ENCODE data around the gene TNK2. TPM values are rescaled to one million over a fixed set of nuclear protein-coding genes. Genes with fewer than 3 reads are reported as not detected.
"Not testable (repeated sequence)": the region's sequence is repeated elsewhere in the genome, so short reads cannot be mapped to it uniquely, and the experiment has no call there.

TNK2 gene
- total RNA-seq, 4 donors from 2014 or later: 40.5 to 54.0 (median 49.3) TPM

DNA sequence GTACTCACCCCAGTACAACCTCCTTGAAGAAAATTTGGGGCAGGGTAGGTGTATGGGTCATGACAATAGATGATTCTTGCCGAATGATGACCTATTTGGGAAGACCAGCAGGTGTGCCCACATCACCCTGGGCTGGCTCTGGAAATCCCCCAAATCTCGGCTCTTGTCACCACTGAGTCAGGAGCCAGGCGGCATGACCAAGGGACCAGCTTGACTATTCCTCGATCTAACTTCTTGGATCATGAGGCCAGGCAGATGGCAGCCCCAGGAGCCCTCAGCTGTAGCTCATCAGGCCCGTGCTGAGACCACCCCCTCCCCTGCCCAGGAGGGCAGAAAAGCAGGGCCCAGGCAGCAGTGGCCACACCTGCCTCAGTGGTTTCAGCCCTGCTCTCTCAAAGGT, 87.5 kb downstream of the TNK2 start:
- Histone ChIP-seq H3K9me3 (no peaks in the 10 kb centered on the region), H3K4me3 (no peak overlapping the region), H3K4me1 (peaks cover 0 to 3% of the 10 kb centered on the region in 2 donors), H3K36me3 (no peaks in the 10 kb centered on the region), H3K27ac (no peak overlapping the region), H3K27me3 (peaks cover 0 to 5% (median 0%) of the 10 kb centered on the region in 3 donors)
- TF ChIP-seq, protein P1, sequence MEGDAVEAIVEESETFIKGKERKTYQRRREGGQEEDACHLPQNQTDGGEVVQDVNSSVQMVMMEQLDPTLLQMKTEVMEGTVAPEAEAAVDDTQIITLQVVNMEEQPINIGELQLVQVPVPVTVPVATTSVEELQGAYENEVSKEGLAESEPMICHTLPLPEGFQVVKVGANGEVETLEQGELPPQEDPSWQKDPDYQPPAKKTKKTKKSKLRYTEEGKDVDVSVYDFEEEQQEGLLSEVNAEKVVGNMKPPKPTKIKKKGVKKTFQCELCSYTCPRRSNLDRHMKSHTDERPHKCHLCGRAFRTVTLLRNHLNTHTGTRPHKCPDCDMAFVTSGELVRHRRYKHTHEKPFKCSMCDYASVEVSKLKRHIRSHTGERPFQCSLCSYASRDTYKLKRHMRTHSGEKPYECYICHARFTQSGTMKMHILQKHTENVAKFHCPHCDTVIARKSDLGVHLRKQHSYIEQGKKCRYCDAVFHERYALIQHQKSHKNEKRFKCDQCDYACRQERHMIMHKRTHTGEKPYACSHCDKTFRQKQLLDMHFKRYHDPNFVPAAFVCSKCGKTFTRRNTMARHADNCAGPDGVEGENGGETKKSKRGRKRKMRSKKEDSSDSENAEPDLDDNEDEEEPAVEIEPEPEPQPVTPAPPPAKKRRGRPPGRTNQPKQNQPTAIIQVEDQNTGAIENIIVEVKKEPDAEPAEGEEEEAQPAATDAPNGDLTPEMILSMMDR (IDR thresholded peaks at IDR 0.05 in 4 of 5, conservative IDR thresholded peaks at IDR 0.05 in 1 of 5): no peak
- TF ChIP-seq POLR2A (IDR thresholded peaks at IDR 0.05): no peak
- in situ Hi-C loops (cut with MboI; ENCODE audit: low sequenced_read_pairs in 4 of 4) (no loop called here), intact Hi-C loops (cut with DNase I; ENCODE audit: low total_unique reads) (no loop called here)
- DNase-seq (no peak), ATAC-seq (no peak)

DNA sequence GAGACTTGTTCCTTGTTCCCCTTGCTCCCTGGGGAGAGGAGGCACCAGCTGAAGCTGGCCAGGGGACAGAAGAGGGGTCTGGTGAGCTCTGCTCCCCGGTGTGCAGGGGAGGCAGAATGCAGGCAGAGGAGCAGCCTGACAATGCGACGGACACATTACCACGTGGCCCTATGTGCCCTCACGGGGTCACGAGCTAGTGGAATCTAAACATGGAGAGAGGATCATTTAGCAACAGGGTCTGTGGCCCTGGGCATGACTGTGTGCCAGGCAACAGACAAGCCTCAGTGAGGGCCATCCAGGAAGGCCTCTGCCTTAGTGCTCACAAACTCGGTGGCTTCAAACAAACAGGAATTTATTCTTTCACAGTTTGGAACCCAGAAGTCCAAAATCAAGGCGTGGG, 88.2 kb downstream of the TNK2 start:
- Histone ChIP-seq H3K4me3 (no peak overlapping the region), H3K27me3 (peaks cover 0 to 5% (median 0%) of the 10 kb centered on the region in 3 donors), H3K27ac (no peak overlapping the region), H3K9me3 (no peaks in the 10 kb centered on the region), H3K36me3 (no peaks in the 10 kb centered on the region), H3K4me1 (peaks cover 0 to 3% of the 10 kb centered on the region in 2 donors)
- intact Hi-C loops (cut with DNase I; ENCODE audit: low total_unique reads): no loop called here
- no peak for ATAC-seq
- TF ChIP-seq, protein P1 (IDR thresholded peaks at IDR 0.05 in 4 of 5, conservative IDR thresholded peaks at IDR 0.05 in 1 of 5): no peak
- TF ChIP-seq POLR2A (IDR thresholded peaks at IDR 0.05): no peak
- in situ Hi-C loops (cut with MboI; ENCODE audit: low sequenced_read_pairs in 4 of 4): no loop called here
- no peak for DNase-seq

DNA sequence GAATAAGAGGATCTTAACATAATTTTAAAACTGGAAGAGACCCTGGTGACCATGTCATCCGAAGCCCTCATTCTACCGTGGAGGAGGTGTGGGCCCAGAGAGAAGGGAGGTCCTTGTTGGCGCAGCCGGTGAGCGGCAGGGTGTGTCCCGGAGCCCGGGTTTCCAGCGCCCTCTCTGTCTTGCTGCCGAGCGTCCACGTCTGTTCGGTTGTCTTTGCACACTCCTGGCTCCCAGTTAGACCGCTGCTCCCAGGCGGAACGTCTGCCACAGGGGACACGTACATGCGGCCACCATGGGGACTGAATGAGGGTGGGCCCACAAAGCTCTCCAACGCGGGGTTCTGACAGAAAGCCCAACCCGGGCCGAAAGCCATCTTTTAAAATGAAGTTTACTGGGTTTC, 90.0 kb downstream of the TNK2 start:
- no peaks in the 10 kb centered on the region for H3K36me3 ChIP-seq
- in situ Hi-C loops (cut with MboI; ENCODE audit: low sequenced_read_pairs in 4 of 4): no loop called here
- no peak for TF ChIP-seq POLR2A (IDR thresholded peaks at IDR 0.05)
- TF ChIP-seq, protein P1 (IDR thresholded peaks at IDR 0.05 in 4 of 5, conservative IDR thresholded peaks at IDR 0.05 in 1 of 5): no peak
- peaks cover 0 to 5% (median 0%) of the 10 kb centered on the region in 3 donors for H3K27me3 ChIP-seq
- H3K4me1 ChIP-seq: peaks cover 0 to 1% of the 10 kb centered on the region in 2 donors
- intact Hi-C loops (cut with DNase I; ENCODE audit: low total_unique reads): no loop called here
- ATAC-seq (no peak), DNase-seq (no peak)
- no peak overlapping the region for H3K4me3 ChIP-seq
- no peaks in the 10 kb centered on the region for H3K9me3 ChIP-seq
- no peak overlapping the region for H3K27ac ChIP-seq

DNA sequence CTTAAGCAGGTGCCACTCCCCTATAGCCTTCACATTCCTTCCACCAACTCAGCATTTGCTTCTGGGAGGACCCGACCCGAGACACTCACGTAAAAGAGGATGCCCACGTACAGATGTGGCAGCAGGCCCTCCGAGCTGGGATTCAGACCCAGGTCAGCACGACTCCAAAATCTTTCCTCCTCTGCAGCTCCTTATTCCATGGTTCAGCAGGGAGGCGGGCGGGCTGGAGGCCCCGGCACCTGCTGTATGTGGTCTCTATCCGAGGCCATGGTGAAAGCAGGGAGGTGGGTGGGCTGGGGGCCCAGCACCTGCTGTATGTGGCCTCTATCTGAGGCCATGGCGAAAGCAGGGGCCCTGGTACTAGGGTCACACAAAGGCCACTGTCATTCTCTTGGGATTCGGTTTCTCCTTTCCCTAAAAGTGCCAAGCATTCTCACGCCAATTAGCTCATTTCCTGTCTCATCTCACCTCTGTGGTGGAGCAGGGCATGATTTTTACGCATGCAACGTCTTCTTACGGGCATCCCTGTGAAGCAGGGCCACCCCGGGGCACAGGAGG, 90.7 kb downstream of the TNK2 start:
- no peak overlapping the region for H3K4me3 ChIP-seq
- H3K4me1 ChIP-seq: no peaks in the 10 kb centered on the region
- H3K27ac ChIP-seq: no peak overlapping the region
- H3K36me3 ChIP-seq: no peaks in the 10 kb centered on the region
- in situ Hi-C loops (cut with MboI; ENCODE audit: low sequenced_read_pairs in 4 of 4) (no loop called here), intact Hi-C loops (cut with DNase I; ENCODE audit: low total_unique reads) (no loop called here)
- H3K27me3 ChIP-seq: peaks cover 0 to 5% (median 0%) of the 10 kb centered on the region in 3 donors
- H3K9me3 ChIP-seq: no peaks in the 10 kb centered on the region
- no peak for ATAC-seq
- TF ChIP-seq, protein P1 (IDR thresholded peaks at IDR 0.05 in 4 of 5, conservative IDR thresholded peaks at IDR 0.05 in 1 of 5): no peak
- TF ChIP-seq POLR2A (IDR thresholded peaks at IDR 0.05): no peak
- no peak for DNase-seq

DNA sequence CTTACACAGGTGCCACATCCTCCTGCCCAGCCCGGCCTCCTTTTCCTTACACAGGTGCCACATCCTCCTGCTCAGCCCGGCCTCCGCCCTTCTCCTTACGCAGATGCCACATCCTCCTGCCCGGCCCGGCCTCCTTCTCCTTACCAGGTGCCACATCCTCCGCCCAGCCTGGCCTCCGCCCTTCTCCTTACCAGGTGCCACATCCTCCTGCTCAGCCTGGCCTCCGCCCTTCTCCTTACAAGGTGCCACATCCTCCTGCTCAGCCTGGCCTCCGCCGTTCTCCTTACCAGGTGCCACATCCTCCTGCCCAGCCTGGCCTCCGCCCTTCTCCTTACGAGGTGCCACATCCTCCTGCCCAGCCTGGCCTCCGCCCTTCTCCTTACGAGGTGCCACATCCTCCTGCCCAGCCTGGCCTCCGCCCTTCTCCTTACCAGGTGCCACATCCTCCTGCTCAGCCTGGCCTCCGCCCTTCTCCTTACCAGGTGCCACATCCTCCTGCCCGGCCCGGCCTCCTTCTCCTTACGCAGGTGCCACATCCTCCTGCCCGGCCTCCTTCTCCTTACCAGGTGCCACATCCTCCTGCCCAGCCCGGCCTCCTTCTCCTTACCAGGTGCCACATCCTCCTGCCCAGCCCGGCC, 92.0 kb downstream of the TNK2 start:
- H3K27ac ChIP-seq; ATAC-seq; H3K4me1 ChIP-seq; H3K9me3 ChIP-seq; H3K27me3 ChIP-seq; H3K4me3 ChIP-seq; H3K36me3 ChIP-seq; in situ Hi-C loops (cut with MboI; ENCODE audit: low sequenced_read_pairs in 4 of 4); DNase-seq; intact Hi-C loops (cut with DNase I; ENCODE audit: low total_unique reads): not testable (repeated sequence)

Measured in gastrocnemius medialis (tissue), 4 donors.